A549 (cell line): ENCODE measurements around the gene ALG10B. TPM values are rescaled to one million over a fixed set of nuclear protein-coding genes. Genes with fewer than 3 reads are reported as not detected.
A peak's percentile ranks its signal among the peaks of the same experiment; 100 is the strongest.

Experiments used
- ATAC-seq, 2 experiments: fragments of 200-7000 bp in 1 of 2; fragments of >200 bp in 1 of 2; cut with Nextera tagmentation in 1 of 2; cut with Tn5 transposase in 1 of 2; 3 replicates each; pipeline versions ENCODE4 v1.8.0 to v1.9.1; 2018 to 2020; ENCODE audit warnings: mild to moderate bottlenecking in 1 of 2, moderate library complexity in 1 of 2
- CTCF ChIA-PET: fragments of 300-600 bp; sonication (Branson Sonifier 250); formaldehyde crosslinking; extraction: SDS; loops from one replicate; lab custom pipeline; 2021; ENCODE audit warnings: antibody characterized with exemption, inconsistent platforms; lab: Yijun Ruan, JAX
- POLR2A ChIA-PET: fragments of 350-600 bp; formaldehyde crosslinking; extraction: SDS; loops from one replicate; lab custom pipeline; 2021; ENCODE audit warnings: antibody characterized with exemption, inconsistent platforms; lab: Yijun Ruan, JAX
- DNase-seq, 2 experiments: peaks; one replicate each; pipeline versions ENCODE4 v3.0.0 to v3.0.0-alpha.2; 2011 to 2016; ENCODE audit warnings: low read depth in 1 of 2, low spot score in 1 of 2
- FAIRE-seq: peaks from 2 replicates; lab custom pipeline; 2011; peaks lifted over from hg19 to GRCh38; lab: Jason Lieb, UNC
- H3K27ac ChIP-seq, 2 experiments: fragments of >200 bp; sonication (Bioruptor Twin); formaldehyde crosslinking; 3 replicates each; pipeline ENCODE4 v1.5.1; 2016 to 2017
- H3K4me1 ChIP-seq: fragments of >200 bp; sonication (Bioruptor Twin); formaldehyde crosslinking; 3 replicates; pipeline ENCODE4 v1.6.1; 2016
- H3K4me2 ChIP-seq: fragments of >200 bp; sonication (Bioruptor Twin); formaldehyde crosslinking; 3 replicates; pipeline ENCODE4 v1.6.1; 2016
- H3K4me3 ChIP-seq: fragments of >200 bp; sonication (Bioruptor Twin); formaldehyde crosslinking; 3 replicates; pipeline ENCODE4 v1.5.1; 2016
- H3K9me3 ChIP-seq: fragments of >200 bp; sonication (Bioruptor Twin); formaldehyde crosslinking; 3 replicates; pipeline ENCODE4 v1.6.1; 2016
- BCL3 ChIP-seq: fragments of >200 bp; sonication (Bioruptor Twin); formaldehyde crosslinking; IDR thresholded peaks from 3 replicates; pipeline ENCODE4 v1.6.1; 2016
- EHF ChIP-seq: fragments of 250-450 bp; sonication (Bioruptor Pico); IDR thresholded peaks from 2 replicates; pipeline ENCODE4 v1.5.0; 2020; ENCODE audit warnings: mild to moderate bottlenecking
- EHMT2 ChIP-seq: fragments of 200-600 bp; sonication (generic); IDR thresholded peaks from 2 replicates; pipeline ENCODE4 v1.6.1; 2016; ENCODE audit warnings: antibody characterized with exemption, low read depth, mild to moderate bottlenecking, moderate library complexity
- FOSB ChIP-seq: fragments of 250-450 bp; sonication (Bioruptor Pico); IDR thresholded peaks from 2 replicates; pipeline ENCODE4 v1.5.0; 2020; ENCODE audit warnings: mild to moderate bottlenecking, moderate library complexity
- FOSL2 ChIP-seq, 2 experiments: fragments of 450-650 bp in 1 of 2; fragments of >200 bp in 1 of 2; sonication (Bioruptor Twin) in 1 of 2; formaldehyde crosslinking; IDR thresholded peaks; 2 replicates each; pipeline versions ENCODE4 v1.5.0 to v1.6.1; 2016 to 2020; ENCODE audit warnings: mild to moderate bottlenecking in 1 of 2, moderate library complexity in 1 of 2
- HDAC2 ChIP-seq: fragments of 200-600 bp; sonication (generic); IDR thresholded peaks from 2 replicates; pipeline ENCODE4 v1.6.1; 2016
- HOXA7 ChIP-seq: fragments of 250-450 bp; sonication (Bioruptor Pico); IDR thresholded peaks from 2 replicates; pipeline ENCODE4 v1.5.0; 2020; ENCODE audit warnings: mild to moderate bottlenecking, moderate library complexity
- KDM1A ChIP-seq: fragments of 200-600 bp; sonication (generic); IDR thresholded peaks from 2 replicates; pipeline ENCODE4 v1.6.1; 2016; ENCODE audit warnings: low read depth, mild to moderate bottlenecking
- MAFK ChIP-seq: fragments of 450-650 bp; IDR thresholded peaks from 2 replicates; pipeline ENCODE4 v1.6.1; 2014; ENCODE audit not compliant: partially characterized antibody
- MAZ ChIP-seq: fragments of 150-350 bp; IDR thresholded peaks from 2 replicates; pipeline ENCODE4 v1.6.1; 2014; ENCODE audit warnings: antibody characterized with exemption, low read depth, low read length, borderline replicate concordance
- MYC ChIP-seq: IDR thresholded peaks from 2 replicates; pipeline ENCODE4 v1.6.1; 2012; ENCODE audit warnings: mild to moderate bottlenecking, inconsistent platforms, low read length, improper control_type of control experiment, borderline replicate concordance
- NR3C1 ChIP-seq: fragments of >200 bp; sonication (Bioruptor Twin); formaldehyde crosslinking; IDR thresholded peaks from 3 replicates; pipeline ENCODE4 v1.6.1; 2017
- PHF8 ChIP-seq: fragments of 200-600 bp; sonication (generic); IDR thresholded peaks from 2 replicates; pipeline ENCODE4 v1.6.1; 2016; ENCODE audit warnings: low read depth, mild to moderate bottlenecking, antibody characterized with exemption, moderate library complexity, borderline replicate concordance
- RARB ChIP-seq: fragments of 250-450 bp; sonication (Bioruptor Pico); IDR thresholded peaks from 2 replicates; pipeline ENCODE4 v1.8.0; 2021; ENCODE audit warnings: mild to moderate bottlenecking, moderate library complexity
- RCOR1 ChIP-seq: fragments of 150-350 bp; IDR thresholded peaks from 2 replicates; pipeline ENCODE4 v1.6.1; 2014; ENCODE audit warnings: antibody characterized with exemption, low read length, low read depth
- RFX5 ChIP-seq: fragments of 450-650 bp; IDR thresholded peaks from 2 replicates; pipeline ENCODE4 v1.7.1; 2014; ENCODE audit warnings: antibody characterized with exemption, mild to moderate bottlenecking, moderate library complexity
- ZNF302 ChIP-seq: fragments of 250-450 bp; sonication (Bioruptor Pico); IDR thresholded peaks from 2 replicates; pipeline ENCODE4 v1.9.0; 2021; ENCODE audit warnings: inconsistent platforms, mild to moderate bottlenecking, moderate library complexity
- WGBS: methylation state at CpG from one replicate; pipeline ENCODE4 v1.1.6; 2017; ENCODE audit errors: missing lambda C conversion rate; 5-methylcytosine and 5-hydroxymethylcytosine counted together
- polyA plus RNA-seq, 4 experiments: library from polyadenylated mRNA; depleted of rRNA in 3 of 4; stranded (reverse); fragments of >200 nt; fragmentation: RNase III in 1 of 4; extraction: RNeasy Plus Mini Kit Qiagen cat#74134 plus additional on column Dnase treatment in 1 of 4; gene quantifications; 2 replicates in 3 of 4; 3 replicates in 1 of 4; pipeline ENCODE4 v1.2.3, GENCODE V29; 2011 to 2017
- TF ChIP-seq, protein P1 (sequence below): fragments of 150-350 bp; IDR thresholded peaks from 2 replicates; pipeline ENCODE4 v1.6.1; 2014; ENCODE audit warnings: low read depth, mild to moderate bottlenecking, low read length
- TF ChIP-seq, protein P2 (sequence below): IDR thresholded peaks from 2 replicates; pipeline ENCODE4 v1.6.1; 2012
- TF ChIP-seq, protein P3 (sequence below): fragments of 250-450 bp; sonication (Bioruptor Pico); IDR thresholded peaks from 2 replicates; pipeline ENCODE4 v1.5.0; 2020; ENCODE audit warnings: low read depth, mild to moderate bottlenecking, moderate library complexity
- TF ChIP-seq, protein P4 (sequence below): fragments of >200 bp; sonication (Bioruptor Twin); formaldehyde crosslinking; IDR thresholded peaks from 3 replicates; pipeline ENCODE4 v1.5.1; 2016

Gene ALG10B
- polyA plus RNA-seq, 2 of the 4 experiments (the other 2 are of a cell fraction): 4.7 to 15.2 TPM

GRCh38 chr12:38282886-38283285 lies 33.7 kb upstream of the ALG10B start:
- no peaks in the 10 kb centered on the region for H3K9me3 ChIP-seq
- CTCF ChIA-PET: interaction anchor here (0.6 to 1.0 kb wide), 2 partner anchors 11 to 34 kb away, joined by 3 read pairs; partner anchors contain the start of gene ALG10B
- POLR2A ChIA-PET: no interaction called here
- FAIRE-seq (no peak), ATAC-seq (no peak), DNase-seq (peak in 1 of 2 experiments; percentile 15)
- no peaks in the 10 kb centered on the region for H3K4me1 ChIP-seq
- TF ChIP-seq EHMT2: no peak
- no peak for TF ChIP-seq MAZ
- no peak for TF ChIP-seq KDM1A
- no peak for TF ChIP-seq RFX5
- no peak for TF ChIP-seq RCOR1
- no peak for TF ChIP-seq MAFK
- TF ChIP-seq PHF8: no peak
- no peak for TF ChIP-seq MYC
- TF ChIP-seq ZNF302 (CRISPR knock-in tag): no peak
- no peak for TF ChIP-seq FOSB (CRISPR knock-in tag)
- no peak for TF ChIP-seq HOXA7 (CRISPR knock-in tag)
- no peak for TF ChIP-seq HDAC2
- no peak for TF ChIP-seq NR3C1
- TF ChIP-seq, protein P1, sequence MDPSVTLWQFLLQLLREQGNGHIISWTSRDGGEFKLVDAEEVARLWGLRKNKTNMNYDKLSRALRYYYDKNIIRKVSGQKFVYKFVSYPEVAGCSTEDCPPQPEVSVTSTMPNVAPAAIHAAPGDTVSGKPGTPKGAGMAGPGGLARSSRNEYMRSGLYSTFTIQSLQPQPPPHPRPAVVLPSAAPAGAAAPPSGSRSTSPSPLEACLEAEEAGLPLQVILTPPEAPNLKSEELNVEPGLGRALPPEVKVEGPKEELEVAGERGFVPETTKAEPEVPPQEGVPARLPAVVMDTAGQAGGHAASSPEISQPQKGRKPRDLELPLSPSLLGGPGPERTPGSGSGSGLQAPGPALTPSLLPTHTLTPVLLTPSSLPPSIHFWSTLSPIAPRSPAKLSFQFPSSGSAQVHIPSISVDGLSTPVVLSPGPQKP: no peak
- TF ChIP-seq RARB: no peak
- no peak for TF ChIP-seq FOSL2 (IDR thresholded peaks at IDR 0.05)
- TF ChIP-seq FOSL2 (CRISPR knock-in tag; IDR thresholded peaks at IDR 0.05): no peak
- no peak overlapping the region for H3K27ac ChIP-seq
- H3K4me2 ChIP-seq: no peak overlapping the region
- no peak overlapping the region for H3K4me3 ChIP-seq

DNA sequence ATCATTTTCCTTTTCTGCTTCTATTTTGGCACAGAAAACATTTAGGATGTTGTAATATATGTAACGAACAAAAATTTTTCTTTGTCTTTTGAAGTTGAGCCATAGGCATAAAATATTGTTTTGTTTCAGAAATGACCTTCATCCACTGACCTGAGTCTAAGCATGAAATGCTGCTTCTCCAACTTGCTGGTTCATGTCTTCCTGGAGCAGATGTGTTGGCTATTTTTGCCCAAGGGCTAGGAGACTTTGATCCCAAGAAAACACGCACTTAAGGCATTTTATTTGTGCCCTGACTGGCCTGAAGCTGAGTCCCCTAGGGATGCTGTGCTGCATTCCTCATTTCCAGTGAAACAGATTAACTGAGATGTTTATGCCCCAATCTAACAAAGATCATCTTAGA lies 27.2 kb upstream of the ALG10B start:
- ChIA-PET CTCF (no interaction called here), POLR2A (no interaction called here)
- TF ChIP-seq, protein P2, sequence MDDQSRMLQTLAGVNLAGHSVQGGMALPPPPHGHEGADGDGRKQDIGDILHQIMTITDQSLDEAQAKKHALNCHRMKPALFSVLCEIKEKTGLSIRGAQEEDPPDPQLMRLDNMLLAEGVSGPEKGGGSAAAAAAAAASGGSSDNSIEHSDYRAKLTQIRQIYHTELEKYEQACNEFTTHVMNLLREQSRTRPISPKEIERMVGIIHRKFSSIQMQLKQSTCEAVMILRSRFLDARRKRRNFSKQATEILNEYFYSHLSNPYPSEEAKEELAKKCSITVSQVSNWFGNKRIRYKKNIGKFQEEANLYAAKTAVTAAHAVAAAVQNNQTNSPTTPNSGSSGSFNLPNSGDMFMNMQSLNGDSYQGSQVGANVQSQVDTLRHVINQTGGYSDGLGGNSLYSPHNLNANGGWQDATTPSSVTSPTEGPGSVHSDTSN: no peak
- TF ChIP-seq, protein P3, sequence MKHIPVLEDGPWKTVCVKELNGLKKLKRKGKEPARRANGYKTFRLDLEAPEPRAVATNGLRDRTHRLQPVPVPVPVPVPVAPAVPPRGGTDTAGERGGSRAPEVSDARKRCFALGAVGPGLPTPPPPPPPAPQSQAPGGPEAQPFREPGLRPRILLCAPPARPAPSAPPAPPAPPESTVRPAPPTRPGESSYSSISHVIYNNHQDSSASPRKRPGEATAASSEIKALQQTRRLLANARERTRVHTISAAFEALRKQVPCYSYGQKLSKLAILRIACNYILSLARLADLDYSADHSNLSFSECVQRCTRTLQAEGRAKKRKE (CRISPR knock-in tag): no peak
- TF ChIP-seq EHF (CRISPR knock-in tag) (no peak), HOXA7 (CRISPR knock-in tag) (no peak), BCL3 (no peak)
- TF ChIP-seq, protein P4, sequence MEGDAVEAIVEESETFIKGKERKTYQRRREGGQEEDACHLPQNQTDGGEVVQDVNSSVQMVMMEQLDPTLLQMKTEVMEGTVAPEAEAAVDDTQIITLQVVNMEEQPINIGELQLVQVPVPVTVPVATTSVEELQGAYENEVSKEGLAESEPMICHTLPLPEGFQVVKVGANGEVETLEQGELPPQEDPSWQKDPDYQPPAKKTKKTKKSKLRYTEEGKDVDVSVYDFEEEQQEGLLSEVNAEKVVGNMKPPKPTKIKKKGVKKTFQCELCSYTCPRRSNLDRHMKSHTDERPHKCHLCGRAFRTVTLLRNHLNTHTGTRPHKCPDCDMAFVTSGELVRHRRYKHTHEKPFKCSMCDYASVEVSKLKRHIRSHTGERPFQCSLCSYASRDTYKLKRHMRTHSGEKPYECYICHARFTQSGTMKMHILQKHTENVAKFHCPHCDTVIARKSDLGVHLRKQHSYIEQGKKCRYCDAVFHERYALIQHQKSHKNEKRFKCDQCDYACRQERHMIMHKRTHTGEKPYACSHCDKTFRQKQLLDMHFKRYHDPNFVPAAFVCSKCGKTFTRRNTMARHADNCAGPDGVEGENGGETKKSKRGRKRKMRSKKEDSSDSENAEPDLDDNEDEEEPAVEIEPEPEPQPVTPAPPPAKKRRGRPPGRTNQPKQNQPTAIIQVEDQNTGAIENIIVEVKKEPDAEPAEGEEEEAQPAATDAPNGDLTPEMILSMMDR: no peak
- FAIRE-seq (no peak), ATAC-seq (no peak), DNase-seq (no peak)
- Histone ChIP-seq H3K4me1 (no peaks in the 10 kb centered on the region), H3K4me3 (no peak overlapping the region), H3K4me2 (no peak overlapping the region), H3K9me3 (no peaks in the 10 kb centered on the region), H3K27ac (no peak overlapping the region)
- 3% methylated on average over 2 of the region's 2 CpGs for WGBS
